Stimulated activated CD8-positive, alpha-beta memory T cell treated with anti-CD3 and anti-CD28 coated beads, Interleukin-12 subunit alpha, Interleukin-12 subunit beta, amount 100 ng/mL, for 1 hour (primary cell): ENCODE measurements around the gene CDK9.
"Not testable (repeated sequence)": the region's sequence is repeated elsewhere in the genome, so short reads cannot be mapped to it uniquely, and the experiment has no call there.

Experiments used
- DNase-seq: peaks from one replicate; pipeline ENCODE4 v3.0.0-alpha.2; 2020; ENCODE audit warnings: low read depth

CDK9 gene

DNA sequence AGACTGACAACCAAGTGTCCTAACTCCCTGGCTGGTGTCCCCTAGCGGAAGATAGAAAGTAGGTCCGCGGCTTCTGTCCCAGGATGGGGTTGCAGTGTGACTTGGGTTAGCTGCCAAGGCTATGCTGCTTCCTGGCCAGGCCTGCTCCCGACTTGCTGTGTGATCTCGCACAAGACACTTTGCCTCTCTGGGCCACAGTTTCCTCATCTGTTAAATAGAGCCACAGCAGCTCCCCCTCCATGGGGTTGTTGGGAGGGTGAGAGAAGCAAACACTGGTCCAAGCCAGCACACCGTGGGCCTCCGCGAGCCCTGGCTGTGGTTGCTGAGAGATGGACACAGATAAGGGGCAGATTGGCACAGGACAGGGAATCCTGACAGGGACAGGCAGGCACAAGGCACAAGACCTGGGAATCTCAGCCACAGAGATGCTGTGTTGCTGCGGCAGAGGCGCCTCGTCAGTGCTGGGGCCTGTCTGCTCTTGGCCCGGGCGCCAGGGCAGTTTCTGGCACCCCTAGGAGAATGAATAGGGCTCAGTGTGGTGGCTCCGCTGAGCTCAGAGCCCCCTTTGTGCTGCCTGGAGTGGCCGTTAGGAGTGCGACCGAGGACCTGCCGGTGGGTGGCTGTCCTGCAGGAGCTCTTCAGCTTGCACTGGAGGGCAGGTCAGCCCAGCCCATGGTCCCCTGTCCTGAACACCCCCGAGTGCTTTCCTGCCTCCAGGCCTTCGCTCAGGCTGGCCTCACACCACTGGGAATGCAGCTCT, 5.5 kb upstream of the CDK9 start:
- DNase-seq, result no peak

DNA sequence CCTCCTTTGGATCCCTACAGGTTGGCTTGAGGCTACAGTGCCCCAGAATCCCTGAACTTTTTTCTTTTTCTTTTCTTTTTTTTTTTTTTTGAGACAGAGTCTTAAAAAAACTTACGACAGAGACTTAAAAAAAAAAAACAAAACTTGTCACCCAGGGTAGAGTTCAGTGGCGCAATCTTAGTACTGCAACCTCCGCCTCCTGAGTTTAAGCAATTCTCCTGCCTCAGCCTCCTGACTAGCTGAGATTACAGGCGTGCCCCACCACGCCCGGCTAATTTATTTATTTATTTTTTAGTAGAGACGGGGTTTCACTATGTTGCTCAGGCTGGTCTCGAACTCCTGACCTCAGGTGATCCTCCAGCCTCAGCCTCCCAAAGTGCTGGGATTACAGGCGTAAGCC, 4.9 kb upstream of the CDK9 start:
- not testable (repeated sequence) for DNase-seq

DNA sequence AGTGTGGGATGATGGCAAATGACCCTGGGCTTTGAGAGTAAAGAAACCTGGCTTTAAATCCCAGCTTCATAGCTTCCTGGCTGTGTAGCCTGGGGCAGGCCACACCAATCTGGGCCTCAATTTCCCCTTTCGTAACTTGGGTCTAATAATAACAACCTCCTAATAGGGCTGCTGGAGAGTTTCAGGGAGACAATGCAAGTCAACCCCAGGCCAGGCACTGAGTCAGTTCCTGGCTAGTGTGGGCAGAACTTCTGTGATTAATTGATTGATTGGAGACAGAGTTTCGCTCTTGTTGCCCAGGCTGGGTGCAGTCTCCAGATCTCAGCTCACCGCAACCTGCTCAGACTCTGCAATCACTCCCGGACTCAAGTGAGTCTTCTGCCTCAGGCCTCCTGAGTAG, 4.0 kb upstream of the CDK9 start:
- no peak for DNase-seq

DNA sequence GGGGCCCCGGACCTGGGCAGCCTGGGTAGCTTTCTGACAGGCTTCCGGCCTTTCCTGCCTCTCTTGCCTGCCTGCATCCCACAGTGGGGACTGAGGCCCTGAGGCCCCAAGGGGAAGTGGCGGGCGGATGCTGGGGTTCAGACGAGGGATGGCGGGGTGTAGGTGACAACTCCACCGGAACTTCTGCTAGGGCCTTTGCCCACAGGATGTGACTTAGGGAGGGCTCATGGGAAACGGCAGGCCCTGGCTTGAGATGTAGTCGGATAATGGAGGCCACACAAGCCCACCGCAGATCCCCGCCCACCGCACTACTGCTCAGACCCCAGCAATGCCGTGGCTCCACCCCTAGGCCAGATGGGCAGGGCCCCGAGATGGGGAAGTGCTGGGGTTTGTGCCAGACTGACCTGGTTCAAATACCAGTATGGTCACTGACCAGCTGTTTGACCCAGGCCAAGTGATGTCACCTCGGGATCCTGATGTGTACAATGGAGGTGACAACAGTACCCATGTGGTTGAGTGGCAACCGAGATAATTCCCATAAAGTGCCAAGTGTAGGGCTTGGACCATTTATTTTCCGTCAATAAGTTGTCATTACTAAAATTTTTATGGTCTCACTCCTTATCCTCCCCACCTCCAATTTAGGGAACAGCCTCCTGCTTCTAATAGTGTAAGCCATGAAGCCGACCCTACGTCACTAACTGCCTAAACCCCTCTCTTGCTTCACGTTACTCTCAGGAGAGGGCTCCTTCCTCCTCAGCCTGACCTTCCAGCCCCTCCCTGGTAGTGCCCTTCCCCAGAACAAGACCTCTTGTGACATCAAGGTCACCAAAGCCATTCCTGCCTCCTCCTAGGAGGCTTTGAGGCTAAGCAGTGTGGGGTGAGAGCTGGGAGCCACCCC, 2.5 kb upstream of the CDK9 start:
- peak; percentile 48 for DNase-seq

DNA sequence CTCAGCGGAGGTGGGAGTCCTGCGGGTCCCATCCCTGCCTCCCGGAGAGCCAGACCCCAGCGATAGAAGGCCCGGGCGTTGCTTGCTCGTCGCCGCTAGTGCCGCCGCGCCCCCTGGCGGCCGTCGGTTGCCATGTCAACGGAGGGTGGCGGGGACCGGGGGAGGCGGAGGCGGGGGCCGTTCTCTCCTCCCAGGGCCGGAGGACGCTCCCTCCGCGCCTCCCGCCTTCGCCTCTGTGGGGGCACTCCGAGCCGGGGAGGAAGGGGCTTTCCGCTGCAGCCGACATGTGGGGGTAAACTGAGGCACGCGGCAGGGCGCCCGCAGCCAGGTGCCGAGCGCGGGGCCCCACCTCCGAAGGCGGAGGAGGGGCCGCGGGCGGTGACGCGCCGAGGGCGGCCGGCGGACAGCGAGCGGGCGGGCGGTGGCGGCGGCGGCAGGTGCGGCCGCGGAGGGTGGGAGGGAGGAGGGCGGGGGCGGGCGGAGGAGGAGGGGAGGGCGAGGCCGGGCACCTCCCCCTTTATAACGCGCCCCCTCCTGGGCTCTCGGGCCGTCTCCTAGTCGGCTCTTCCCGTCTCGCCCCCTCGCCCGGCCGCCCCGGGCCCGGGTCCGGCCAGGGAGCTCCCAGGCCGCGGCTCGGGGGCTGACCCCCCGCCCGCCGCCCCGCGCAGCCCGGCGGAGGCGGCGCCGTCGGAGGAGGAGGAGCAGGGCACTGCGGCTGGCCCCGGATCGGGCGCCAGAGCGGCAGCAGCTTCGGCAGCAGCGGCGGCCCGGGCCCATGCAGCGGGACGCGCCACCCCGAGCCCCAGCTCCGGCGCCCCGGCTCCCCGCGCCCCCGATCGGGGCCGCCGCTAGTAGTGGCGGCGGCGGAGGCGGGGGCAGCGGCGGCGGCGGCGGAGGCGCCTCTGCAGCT, 556 bp upstream of the CDK9 start:
- DNase-seq, result peak; percentile 84

DNA sequence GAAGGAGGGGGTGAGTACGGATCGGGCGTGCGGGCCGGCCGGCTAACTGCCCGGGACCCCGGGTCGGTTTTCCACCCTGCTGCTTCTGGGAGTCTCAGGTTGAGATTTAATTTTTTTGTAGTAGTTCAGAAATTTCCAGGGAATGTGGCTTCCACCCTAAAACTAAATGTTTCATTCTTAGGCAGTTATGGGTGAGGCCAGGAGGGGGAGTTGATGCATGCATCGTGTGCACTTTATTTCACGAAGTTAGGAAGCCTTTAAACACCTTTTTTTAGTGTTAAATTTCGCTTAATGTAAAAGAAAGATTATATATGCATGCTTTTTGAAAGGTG, 905 bp downstream of the CDK9 start:
- no peak for DNase-seq

DNA sequence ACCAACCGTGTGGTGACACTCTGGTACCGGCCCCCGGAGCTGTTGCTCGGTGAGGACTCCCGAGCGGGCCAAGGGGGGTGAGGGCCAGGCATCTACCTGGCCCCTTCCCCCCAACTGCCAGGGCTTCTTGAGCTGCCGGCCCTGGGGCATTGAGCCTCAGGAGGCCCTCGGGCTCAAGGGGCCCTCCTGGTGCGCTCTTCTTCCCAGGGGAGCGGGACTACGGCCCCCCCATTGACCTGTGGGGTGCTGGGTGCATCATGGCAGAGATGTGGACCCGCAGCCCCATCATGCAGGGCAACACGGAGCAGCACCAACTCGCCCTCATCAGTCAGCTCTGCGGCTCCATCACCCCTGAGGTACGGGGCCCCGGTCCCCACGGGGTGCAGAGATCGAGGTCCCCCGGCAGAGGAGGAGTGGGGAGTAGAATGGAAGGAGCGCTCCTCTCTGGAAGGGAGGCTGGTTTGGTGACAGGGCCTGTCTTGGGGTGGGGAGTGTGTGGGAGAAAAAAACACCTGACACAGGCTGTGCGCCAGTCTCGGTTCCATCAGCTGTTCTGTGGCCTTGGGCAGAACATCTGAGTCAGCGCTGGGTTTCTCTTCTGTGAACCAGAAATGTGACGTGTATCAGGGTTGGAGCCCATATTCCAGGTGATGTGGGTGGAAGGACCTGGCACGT, 2.6 kb downstream of the CDK9 start:
- DNase-seq, result no peak

DNA sequence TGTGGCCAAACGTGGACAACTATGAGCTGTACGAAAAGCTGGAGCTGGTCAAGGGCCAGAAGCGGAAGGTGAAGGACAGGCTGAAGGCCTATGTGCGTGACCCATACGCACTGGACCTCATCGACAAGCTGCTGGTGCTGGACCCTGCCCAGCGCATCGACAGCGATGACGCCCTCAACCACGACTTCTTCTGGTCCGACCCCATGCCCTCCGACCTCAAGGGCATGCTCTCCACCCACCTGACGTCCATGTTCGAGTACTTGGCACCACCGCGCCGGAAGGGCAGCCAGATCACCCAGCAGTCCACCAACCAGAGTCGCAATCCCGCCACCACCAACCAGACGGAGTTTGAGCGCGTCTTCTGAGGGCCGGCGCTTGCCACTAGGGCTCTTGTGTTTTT, 3.3 kb downstream of the CDK9 start:
- no peak for DNase-seq

DNA sequence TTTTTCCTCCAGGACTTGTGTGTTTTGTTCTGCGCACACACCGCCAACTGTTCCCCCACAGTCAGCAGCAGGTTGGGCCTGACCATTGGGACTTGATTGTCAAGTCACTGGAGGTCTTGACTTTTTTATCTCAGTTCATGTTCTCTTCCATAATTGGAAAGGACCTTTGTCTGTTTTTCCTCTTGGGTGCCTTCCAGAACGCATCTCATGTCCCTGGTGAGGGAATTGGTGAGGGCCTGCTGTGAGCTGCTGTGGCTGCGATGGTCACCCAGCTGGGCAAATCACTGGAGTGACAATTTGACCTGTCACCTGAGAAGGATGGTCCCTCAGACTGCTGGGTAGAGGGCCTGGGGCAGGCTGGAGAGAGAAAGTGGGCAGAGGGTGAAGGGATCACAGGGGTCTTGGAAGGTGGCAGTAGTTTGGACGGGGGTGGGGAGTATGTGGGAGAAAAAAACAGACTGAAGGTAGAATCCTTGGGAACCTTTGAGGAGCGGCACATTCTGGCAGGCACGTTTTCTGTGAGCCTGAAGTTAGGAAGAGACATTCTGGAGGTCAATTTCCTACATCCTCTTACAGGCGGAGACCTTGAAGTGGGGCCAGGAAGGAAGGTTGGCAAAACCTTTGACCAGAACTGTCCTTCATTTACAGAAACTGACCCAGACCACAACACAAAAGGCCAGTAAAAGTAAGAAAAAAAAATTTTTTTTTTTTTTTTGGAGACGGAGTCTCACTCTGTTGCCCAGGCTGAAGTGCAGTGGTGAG, 4.4 kb downstream of the CDK9 start:
- DNase-seq, result no peak

DNA sequence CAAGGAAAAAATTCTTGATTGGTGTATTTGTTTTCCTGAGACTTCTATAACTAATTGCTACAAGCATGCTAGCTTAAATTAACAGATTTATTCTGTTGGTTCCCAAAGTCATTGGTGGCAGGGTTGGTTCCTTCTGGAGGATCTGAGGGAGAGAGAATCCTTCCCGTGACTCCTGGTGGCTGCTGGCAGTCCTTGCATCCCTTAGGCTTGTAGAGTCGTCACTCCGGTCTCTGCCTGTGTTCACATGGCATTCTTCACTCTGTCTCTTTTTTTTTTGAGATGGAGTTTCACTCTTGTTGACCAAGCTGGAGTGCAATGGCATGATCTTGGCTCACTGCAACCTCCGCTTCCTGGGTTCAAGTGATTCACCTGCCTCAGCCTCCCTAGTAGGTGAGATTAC, 5.3 kb downstream of the CDK9 start:
- DNase-seq, result no peak

DNA sequence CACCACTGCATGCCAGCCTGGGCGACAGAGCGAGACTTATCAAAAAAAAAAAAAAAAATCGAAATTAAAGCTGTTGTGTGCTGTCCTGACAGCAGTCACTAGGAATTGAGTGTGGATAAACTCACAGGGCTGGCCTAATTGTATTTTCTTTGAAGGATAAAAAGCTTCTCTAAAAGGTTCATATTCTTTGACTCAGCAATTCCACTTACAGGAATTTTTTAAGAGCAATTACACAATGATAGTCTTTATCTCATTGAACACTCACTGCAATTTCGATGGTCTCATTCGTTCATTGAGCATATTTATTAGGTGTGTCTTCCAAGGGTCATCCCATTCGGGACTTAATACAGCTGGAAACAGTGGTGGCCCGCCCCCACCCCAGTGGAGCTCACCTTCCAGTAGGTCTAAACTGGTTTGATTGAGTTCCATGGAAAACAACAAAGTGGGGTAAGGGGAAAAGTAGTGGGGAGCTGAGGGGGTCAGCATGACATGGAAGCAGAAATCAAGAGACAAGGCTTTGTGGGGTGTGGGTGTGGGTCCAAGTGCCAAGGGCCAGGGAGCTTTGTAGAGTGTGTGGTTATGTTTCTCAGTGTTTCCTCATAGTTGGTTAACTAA, 6.7 kb downstream of the CDK9 start:
- DNase-seq, result no peak

DNA sequence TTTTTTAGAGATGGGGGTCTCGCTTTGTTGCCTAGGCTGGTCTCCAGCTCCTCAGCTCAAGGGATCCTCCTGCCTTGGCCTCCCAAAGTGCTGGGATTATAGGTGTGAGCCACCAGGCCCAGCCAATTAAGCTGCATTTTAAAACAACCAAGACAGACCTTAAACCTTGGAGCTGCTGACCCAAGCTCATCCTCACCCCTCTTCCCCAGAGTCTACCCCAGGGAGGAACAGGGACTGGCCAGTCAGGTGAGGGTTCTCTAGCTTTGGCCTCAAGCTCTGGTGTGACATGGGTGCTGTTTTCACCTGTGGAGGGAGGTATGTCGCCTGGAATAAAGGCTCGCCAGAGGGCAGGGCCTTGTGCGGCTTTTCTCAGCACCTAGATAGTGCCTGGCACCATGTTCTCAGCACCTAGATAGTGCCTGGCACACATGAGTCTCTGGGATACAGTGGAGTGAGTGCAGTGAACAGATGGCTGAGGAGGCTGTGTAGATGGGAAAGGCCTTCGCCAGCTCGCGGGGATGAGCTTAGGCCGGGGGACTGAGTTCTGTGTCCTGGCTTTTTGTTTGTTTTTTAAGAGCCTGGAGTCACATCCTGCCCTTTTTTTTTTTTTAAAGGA, 7.4 kb downstream of the CDK9 start:
- DNase-seq, result no peak

DNA sequence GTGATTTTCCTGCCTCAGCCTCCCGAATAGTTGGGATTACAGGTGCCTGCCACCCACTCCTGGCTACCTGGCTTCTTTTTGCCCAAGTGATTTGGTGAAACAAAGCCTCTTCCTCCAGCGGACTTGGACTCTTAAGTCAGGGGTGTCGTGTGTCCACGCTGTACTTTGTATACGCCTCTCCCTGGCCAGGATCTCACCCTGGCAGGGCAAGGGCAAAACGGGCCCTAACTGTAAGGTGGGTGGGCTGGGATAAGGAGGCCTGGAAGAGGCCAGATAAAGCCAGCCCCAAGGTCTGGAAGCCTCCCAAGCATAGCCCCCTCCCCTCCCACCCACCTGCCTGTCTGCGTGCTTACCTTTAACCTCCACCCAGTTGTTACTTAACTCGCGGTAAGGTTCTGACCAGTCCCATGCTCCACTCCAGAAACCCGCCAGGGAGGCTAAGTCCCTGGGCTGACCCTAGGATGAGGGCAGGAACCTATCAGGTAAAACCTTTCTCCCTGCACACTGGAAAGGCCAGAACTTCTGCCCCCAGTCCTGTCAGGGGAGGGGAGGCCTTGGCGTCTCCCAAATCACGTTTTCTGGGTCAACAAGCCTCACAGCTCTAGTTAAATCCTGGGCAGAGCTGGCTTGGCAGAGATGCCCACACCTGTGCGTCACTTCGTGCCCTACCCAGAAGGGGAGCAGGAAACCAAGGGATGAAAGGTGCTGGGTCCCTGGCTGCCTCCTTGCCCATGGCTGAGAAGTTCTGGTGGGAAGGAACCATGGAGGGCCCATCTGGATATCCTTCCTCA, 8.4 kb downstream of the CDK9 start:
- no peak for DNase-seq

DNA sequence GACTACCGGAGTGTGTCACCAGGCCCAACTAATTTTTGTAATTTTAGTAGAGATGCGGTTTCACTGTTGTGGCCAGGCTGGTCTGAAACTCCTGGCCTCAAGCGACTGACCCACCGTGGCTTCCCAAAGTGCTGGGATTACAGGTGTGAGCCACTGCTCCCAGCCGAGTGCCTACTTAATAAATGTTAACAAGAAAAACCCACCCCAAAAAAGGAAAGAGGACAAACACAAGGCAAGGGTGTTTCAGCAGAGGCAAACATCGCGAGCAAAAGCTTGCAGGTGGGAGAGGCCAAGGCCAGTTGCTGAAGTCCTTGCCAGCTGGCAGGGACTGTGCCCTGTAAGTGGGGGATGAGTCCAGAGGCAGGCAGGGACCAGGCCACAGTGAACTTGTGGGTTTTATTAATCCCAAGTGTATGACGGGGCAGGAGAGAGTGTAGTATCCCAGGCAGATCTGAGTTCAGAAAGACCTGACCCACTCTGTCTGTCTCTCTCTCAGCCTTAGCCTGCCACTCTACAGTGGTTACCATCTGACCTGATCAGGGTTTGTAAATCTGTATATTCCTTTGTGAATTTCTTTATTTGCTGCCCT, 10.5 kb downstream of the CDK9 start:
- DNase-seq, result no peak

DNA sequence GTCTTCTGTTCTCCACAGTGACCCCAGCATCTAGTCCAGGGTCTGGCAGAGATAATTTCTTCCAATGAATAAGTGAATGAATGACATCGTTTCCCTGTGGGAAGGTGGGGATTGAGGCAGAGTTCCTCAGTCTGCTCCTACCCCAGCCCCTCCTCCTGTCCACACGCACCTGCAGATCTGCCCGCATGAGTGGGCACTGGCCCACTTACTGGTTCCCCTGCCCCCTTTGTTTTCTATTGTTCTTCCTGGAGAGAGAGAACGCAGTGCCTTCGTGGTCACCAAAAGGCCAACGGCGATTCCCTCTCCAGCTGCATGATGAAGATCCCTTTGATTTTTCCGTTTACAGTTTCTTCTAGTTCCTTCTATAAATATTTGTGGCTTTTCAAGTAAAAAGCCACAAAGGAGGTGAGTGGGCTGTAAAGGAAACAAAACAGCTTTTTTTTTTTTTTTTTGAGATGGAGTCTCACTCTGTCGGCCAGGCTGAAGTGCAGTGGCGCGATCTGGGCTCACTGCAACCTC, 11.1 kb downstream of the CDK9 start:
- no peak for DNase-seq

DNA sequence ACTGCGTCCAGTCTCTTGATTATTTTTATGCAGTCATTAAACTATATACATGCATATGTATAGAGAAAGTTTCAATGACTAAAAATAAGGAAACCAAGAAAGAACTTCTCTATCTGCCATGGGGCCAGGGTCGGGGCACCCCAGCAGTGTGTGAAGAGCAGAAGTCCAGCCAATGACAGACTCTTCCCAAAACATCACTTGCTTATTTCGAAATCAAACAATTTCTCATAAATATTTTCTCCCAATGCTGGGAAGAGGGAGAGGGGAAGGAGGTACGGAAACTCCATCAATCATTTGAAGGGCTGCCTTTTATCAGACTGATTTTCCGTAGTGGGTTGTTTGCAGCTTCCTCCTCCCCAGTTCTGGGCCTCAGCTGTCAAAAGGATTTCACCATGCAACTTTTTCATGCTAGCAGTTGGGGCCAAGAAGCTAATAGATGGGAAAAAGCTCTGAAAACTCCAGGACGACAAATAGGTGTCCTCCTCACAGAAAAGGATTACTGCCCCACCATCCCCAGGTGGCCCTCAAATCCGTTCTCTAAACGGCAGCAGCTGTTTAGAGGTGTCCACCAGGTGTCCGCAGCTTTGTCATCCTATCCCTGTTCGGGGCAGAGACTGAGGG, 16.2 kb downstream of the CDK9 start:
- DNase-seq, result no peak

DNA sequence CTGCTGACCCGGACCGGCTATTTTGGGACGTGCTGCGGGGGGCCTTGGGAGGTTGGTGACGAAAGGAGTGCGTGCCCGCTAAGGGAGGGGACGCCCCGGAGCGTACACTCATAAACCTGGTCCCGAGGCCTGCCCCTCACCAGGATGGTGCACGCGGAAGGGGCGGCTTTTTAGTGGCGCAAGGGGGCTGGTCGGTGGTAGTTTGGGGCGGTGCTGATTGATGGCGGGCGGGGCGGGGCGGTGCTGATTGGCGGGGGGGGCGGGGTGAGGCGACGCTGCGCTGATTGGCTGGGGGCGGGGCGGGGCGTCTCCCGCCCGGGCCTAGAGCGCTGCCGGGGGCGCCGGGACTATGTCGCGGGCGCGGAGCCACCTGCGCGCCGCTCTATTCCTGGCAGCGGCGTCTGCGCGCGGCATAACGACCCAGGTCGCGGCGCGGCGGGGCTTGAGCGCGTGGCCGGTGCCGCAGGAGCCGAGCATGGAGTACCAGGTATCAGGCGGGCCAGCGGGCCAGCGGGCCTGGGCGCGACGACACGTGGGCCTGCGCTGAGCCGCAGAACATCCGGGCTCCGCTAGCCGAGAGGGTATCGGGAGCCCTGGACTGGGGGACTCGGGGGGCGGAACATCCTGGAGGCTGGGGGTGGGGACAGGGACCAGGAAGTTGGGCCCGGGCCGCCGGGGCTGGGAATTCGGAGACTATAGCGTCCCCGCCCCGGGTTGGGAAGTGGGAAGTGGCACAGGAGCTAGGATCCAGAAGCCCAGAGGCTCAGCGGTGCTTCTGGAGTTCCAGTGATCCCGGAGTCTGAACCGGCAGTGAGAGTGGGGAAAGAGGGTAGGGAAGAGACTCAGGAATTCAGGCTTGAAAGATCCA, 17.0 kb downstream of the CDK9 start, which contains the start of gene FPGS:
Gene FPGS (plus strand): TSS at position 307 of the 868 bp plus-strand sequence. CDS start 43 bp downstream, at position 350.
- DNase-seq, result peak; percentile 68
